Measurements from ENCODE around the gene CPNE2. TPM values are rescaled to one million over a fixed set of nuclear protein-coding genes. Genes with fewer than 3 reads are reported as not detected.
A peak's percentile ranks its signal among the peaks of the same experiment; 100 is the strongest.

Gene CPNE2
- total and polyA plus RNA-seq, 10 of the 15 experiments (the other 5 are each of a cell fraction or from before 2014, with no cell fraction given), result 3.1 to 22.1 (median 9.9) TPM

DNA sequence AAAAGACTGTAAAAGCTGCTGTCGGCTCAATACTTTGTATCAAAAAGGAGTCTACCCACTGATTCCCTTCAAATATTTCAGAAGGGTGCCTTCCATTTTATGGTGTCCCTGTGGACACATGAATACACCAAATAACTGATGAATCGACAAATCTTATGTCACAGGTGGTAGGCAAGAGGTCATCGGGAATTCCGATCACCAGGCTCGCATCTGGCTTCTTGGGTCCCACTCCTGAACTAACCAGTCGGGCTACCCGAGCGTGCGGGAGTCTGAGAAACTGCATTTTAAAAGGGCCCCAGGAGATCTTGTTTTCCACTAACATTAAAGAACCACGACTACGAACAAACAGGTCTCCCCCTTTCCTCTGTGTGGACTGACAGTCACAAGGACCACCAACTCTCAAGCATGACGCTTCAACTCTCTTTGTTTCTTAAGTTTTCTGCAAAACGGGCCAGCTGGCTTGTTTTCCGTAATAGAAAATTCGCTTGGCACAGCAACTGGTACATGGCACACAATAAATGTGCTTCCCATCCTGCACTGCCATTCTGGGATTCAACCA, 92.6 kb downstream of the CPNE2 start:
- peaks cover 5% of the 10 kb centered on the region; the same call in 1 of the 2 replicates for H3K4me1 ChIP-seq (ENCODE audit: control insufficient read depth, insufficient read depth, low read length)
- no peaks in the 10 kb centered on the region for H3K9me3 ChIP-seq (replicated peaks; ENCODE audit: control insufficient read depth, insufficient read depth, low read length)
- peak overlapping the region; percentile 94 for H3K27ac ChIP-seq (ENCODE audit: control insufficient read depth, insufficient read depth)
- H3K79me2 ChIP-seq (ENCODE audit: control insufficient read depth, insufficient read depth, low read length), result peaks cover 87% of the 10 kb centered on the region
- 7% methylated on average over 15 of the region's 15 CpGs for WGBS (ENCODE audit: insufficient coverage, insufficient replicate concordance, low lambda C conversion rate, missing lambda C conversion rate)
- in situ Hi-C loops (cut with MboI), result no loop called here
- no peaks in the 10 kb centered on the region for H3K27me3 ChIP-seq (replicated peaks in 1 of 2; ENCODE audit: control insufficient read depth in 2 of 2, insufficient read depth in 2 of 2, low read length in 1 of 2)
- peak overlapping the region; percentile 81 for H3K4me3 ChIP-seq
- peak overlapping the region; percentile 85 for H3K4me2 ChIP-seq (ENCODE audit: control insufficient read depth, insufficient read depth)
- intact Hi-C loops (cut with micrococcal nuclease; ENCODE audit: unreplicated experiment), result loop anchor here (5.0 kb wide), 2 partner anchors 213 to 352 kb away; partner anchors contain the start of gene CCDC102A
- DNase-seq (ENCODE audit: low read depth, low spot score) (no peak), ATAC-seq (no peak), FAIRE-seq (no peak)
- TF ChIP-seq TCF3 (IDR thresholded peaks at IDR 0.05; ENCODE audit: borderline replicate concordance, insufficient read depth, low read depth, low read length) (no peak), TAF1 (IDR thresholded peaks at IDR 0.05; ENCODE audit: borderline replicate concordance, low read depth, low read length) (no peak), BACH1 (IDR thresholded peaks at IDR 0.05; ENCODE audit: borderline replicate concordance) (no peak), POLR2A (IDR thresholded peaks at IDR 0.05; ENCODE audit: low read depth, low read length) (no peak), MEF2A (IDR thresholded peaks at IDR 0.05; ENCODE audit: insufficient read depth, low read depth, low read length) (no peak), NRF1 (conservative IDR thresholded peaks at IDR 0.05; ENCODE audit: low read depth, low read length) (no peak), ZNF274 (IDR thresholded peaks at IDR 0.05; ENCODE audit: insufficient read depth, insufficient read length) (no peak), RB1 (IDR thresholded peaks at IDR 0.05; ENCODE audit: borderline replicate concordance) (no peak), SUPT20H (IDR thresholded peaks at IDR 0.05; ENCODE audit: borderline replicate concordance, control insufficient read depth, low read depth, low read length) (no peak)
- TF ChIP-seq, protein P1, sequence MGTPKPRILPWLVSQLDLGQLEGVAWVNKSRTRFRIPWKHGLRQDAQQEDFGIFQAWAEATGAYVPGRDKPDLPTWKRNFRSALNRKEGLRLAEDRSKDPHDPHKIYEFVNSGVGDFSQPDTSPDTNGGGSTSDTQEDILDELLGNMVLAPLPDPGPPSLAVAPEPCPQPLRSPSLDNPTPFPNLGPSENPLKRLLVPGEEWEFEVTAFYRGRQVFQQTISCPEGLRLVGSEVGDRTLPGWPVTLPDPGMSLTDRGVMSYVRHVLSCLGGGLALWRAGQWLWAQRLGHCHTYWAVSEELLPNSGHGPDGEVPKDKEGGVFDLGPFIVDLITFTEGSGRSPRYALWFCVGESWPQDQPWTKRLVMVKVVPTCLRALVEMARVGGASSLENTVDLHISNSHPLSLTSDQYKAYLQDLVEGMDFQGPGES (IDR thresholded peaks at IDR 0.05), result no peak
- TF ChIP-seq, protein P2, sequence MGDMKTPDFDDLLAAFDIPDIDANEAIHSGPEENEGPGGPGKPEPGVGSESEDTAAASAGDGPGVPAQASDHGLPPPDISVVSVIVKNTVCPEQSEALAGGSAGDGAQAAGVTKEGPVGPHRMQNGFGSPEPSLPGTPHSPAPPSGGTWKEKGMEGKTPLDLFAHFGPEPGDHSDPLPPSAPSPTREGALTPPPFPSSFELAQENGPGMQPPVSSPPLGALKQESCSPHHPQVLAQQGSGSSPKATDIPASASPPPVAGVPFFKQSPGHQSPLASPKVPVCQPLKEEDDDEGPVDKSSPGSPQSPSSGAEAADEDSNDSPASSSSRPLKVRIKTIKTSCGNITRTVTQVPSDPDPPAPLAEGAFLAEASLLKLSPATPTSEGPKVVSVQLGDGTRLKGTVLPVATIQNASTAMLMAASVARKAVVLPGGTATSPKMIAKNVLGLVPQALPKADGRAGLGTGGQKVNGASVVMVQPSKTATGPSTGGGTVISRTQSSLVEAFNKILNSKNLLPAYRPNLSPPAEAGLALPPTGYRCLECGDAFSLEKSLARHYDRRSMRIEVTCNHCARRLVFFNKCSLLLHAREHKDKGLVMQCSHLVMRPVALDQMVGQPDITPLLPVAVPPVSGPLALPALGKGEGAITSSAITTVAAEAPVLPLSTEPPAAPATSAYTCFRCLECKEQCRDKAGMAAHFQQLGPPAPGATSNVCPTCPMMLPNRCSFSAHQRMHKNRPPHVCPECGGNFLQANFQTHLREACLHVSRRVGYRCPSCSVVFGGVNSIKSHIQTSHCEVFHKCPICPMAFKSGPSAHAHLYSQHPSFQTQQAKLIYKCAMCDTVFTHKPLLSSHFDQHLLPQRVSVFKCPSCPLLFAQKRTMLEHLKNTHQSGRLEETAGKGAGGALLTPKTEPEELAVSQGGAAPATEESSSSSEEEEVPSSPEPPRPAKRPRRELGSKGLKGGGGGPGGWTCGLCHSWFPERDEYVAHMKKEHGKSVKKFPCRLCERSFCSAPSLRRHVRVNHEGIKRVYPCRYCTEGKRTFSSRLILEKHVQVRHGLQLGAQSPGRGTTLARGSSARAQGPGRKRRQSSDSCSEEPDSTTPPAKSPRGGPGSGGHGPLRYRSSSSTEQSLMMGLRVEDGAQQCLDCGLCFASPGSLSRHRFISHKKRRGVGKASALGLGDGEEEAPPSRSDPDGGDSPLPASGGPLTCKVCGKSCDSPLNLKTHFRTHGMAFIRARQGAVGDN (IDR thresholded peaks at IDR 0.05), result no peak
- TF ChIP-seq, protein P3, sequence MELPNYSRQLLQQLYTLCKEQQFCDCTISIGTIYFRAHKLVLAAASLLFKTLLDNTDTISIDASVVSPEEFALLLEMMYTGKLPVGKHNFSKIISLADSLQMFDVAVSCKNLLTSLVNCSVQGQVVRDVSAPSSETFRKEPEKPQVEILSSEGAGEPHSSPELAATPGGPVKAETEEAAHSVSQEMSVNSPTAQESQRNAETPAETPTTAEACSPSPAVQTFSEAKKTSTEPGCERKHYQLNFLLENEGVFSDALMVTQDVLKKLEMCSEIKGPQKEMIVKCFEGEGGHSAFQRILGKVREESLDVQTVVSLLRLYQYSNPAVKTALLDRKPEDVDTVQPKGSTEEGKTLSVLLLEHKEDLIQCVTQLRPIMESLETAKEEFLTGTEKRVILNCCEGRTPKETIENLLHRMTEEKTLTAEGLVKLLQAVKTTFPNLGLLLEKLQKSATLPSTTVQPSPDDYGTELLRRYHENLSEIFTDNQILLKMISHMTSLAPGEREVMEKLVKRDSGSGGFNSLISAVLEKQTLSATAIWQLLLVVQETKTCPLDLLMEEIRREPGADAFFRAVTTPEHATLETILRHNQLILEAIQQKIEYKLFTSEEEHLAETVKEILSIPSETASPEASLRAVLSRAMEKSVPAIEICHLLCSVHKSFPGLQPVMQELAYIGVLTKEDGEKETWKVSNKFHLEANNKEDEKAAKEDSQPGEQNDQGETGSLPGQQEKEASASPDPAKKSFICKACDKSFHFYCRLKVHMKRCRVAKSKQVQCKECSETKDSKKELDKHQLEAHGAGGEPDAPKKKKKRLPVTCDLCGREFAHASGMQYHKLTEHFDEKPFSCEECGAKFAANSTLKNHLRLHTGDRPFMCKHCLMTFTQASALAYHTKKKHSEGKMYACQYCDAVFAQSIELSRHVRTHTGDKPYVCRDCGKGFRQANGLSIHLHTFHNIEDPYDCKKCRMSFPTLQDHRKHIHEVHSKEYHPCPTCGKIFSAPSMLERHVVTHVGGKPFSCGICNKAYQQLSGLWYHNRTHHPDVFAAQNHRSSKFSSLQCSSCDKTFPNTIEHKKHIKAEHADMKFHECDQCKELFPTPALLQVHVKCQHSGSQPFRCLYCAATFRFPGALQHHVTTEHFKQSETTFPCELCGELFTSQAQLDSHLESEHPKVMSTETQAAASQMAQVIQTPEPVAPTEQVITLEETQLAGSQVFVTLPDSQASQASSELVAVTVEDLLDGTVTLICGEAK (IDR thresholded peaks at IDR 0.05; ENCODE audit: borderline replicate concordance), result no peak
- BruUV-seq (replicated peaks), result no TSS peak
- SMC1A ChIA-PET (ENCODE audit: uncharacterized antibody, unreplicated experiment), result interaction anchor here (1.1 to 1.4 kb wide), 2 partner anchors 8 to 57 kb away, joined by 3 read pairs; no protein-coding TSS in a partner anchor
- no peaks in the 10 kb centered on the region for H4K20me1 ChIP-seq (ENCODE audit: control insufficient read depth, insufficient read depth)
- no peak overlapping the region for H2AFZ ChIP-seq (ENCODE audit: control insufficient read depth, low read depth, low read length)
- CTCF ChIA-PET, result interaction anchor here (0.9 to 1.4 kb wide), 4 partner anchors 71 to 232 kb away, joined by 3 read pairs; no protein-coding TSS in a partner anchor
- peak overlapping the region; percentile 95 for H3K9ac ChIP-seq (ENCODE audit: control insufficient read depth, insufficient read depth, low read length)
- RAD21 ChIA-PET (ENCODE audit: unreplicated experiment), result interaction anchor here (0.5 to 3.6 kb wide), 7 partner anchors 56 to 420 kb away, joined by 3 to 20 read pairs (median 3); no protein-coding TSS in a partner anchor
- H3K36me3 ChIP-seq (ENCODE audit: control insufficient read depth in 2 of 2, insufficient read depth in 2 of 2, low read length in 1 of 2), result no peaks in the 10 kb centered on the region
- POLR2A ChIA-PET, result interaction anchor here (0.8 to 2.8 kb wide), 6 partner anchors 12 to 262 kb away, joined by 3 to 10 read pairs (median 4); partner anchors contain the start of genes CIAPIN1 and COQ9
